Tibial nerve (tissue), 3 donors: Measurements from ENCODE around the gene ARL5C.

Source experiments
- EP300 ChIP-seq, 2 donors: sonication (generic); formaldehyde crosslinking; IDR thresholded peaks; one replicate each; pipeline ENCODE4 v1.6.1; 2017; ENCODE audit warnings: antibody characterized with exemption in 2 of 2, mild to moderate bottlenecking in 1 of 2
- POLR2A ChIP-seq, 2 donors: fragments of 450-650 bp; IDR thresholded peaks; one replicate each; pipeline ENCODE4 v1.6.1; 2017; ENCODE audit warnings: antibody characterized with exemption in 2 of 2, mild to moderate bottlenecking in 2 of 2, moderate library complexity in 2 of 2

GRCh38 chr17:39210093-39210434 is 44.1 kb upstream of the ARL5C start:
- TF ChIP-seq EP300 (IDR thresholded peaks at IDR 0.05), result no peak
- TF ChIP-seq POLR2A (IDR thresholded peaks at IDR 0.05), result no peak
